Measurements from ENCODE around the gene DUSP22.

DNA sequence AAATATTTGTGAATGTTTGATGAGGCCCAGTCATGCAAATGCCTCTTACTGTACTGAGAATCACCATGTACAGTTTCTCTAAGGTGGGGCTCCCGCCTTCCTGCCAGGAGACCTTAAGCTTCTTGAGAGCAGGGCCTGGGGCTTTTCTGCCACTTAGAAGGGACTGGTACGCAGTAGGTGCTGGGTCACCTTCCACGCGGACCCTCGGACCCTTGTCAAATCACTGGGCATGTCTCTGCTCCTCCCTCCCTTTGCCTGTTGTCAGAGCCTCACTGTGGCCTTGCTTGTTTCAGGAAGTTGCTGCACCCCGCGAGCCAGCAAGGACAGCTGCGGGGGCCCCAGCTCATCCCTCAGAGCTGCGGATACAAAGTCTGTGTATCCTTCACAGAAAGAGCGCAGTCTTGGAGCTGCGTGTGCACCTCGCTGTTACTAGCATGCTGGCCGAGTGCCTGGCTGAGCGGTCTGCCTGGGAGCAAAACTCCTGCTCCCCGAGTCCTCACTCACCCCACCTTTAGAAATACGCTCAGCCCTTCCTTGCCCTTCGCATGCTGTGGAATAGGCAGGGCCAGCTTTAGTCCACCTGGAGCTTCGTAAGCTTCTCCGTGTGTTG lies 68.6 kb downstream of the DUSP22 start:
- TF ChIP-seq POLR2A (IDR thresholded peaks at IDR 0.05; ENCODE audit: low read length) (no peak), GATA1 (IDR thresholded peaks at IDR 0.05; ENCODE audit: low read depth, low read length) (no peak)
